Measurements from ENCODE around the gene SLC17A1.

DNA sequence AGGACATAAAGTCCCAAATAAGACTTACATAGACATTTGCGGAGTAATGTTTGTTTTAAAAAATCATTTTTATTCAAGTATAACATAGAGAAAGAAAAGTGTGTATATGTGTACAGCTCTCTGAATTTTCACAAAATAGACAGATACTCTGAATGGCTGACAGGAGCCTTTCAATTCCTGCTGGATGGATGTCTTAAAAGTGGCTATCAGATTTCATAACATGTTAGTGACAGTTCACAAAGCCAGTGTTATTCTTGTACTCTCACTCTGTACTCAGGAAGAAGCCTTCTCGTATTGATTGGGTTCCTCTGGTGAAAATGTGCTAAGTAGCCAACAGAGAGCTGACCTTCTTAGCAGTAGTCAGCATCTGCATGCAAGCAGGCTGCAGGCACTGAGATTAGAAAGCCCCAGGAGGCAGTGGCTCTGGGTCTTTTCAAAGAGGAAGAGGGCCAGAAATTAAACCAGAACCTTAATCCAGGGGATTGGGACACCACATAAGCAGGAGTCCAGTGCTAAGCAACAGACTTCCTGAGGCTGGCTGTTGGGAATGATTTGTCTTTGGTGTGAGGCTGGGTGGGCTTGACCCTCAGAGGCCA is 57.6 kb downstream of the SLC17A1 start:
- TF ChIP-seq, protein P1, sequence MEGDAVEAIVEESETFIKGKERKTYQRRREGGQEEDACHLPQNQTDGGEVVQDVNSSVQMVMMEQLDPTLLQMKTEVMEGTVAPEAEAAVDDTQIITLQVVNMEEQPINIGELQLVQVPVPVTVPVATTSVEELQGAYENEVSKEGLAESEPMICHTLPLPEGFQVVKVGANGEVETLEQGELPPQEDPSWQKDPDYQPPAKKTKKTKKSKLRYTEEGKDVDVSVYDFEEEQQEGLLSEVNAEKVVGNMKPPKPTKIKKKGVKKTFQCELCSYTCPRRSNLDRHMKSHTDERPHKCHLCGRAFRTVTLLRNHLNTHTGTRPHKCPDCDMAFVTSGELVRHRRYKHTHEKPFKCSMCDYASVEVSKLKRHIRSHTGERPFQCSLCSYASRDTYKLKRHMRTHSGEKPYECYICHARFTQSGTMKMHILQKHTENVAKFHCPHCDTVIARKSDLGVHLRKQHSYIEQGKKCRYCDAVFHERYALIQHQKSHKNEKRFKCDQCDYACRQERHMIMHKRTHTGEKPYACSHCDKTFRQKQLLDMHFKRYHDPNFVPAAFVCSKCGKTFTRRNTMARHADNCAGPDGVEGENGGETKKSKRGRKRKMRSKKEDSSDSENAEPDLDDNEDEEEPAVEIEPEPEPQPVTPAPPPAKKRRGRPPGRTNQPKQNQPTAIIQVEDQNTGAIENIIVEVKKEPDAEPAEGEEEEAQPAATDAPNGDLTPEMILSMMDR (IDR thresholded peaks at IDR 0.05) = no peak
- no peak for TF ChIP-seq POLR2A (IDR thresholded peaks at IDR 0.05)

All from adrenal gland (tissue), 5 donors.